Tongue (tissue), 2 donors: ENCODE results near the gene PASK. TPM values are rescaled to one million over a fixed set of nuclear protein-coding genes. Genes with fewer than 3 reads are reported as not detected.
"Not testable (repeated sequence)": the region's sequence is repeated elsewhere in the genome, so short reads cannot be mapped to it uniquely, and the experiment has no call there.

ENCODE experiments used
- DNase-seq: peaks from one replicate; pipeline ENCODE4 v3.0.0-alpha.2; 2015
- total RNA-seq: library from RNA; depleted of rRNA; stranded (reverse); fragments of >200 nt; gene quantifications from one replicate; pipeline ENCODE4 v1.2.3, GENCODE V29; 2014

Gene PASK
- total RNA-seq, 1 donor from 2014 or later = 5.0 TPM

- DNase-seq = no peak
Observed at GRCh38 chr2:241103176-241103595, 46.1 kb downstream of the PASK start.

GRCh38 chr2:241102239-241102803, 47.0 kb downstream of the PASK start, which contains the start of gene MTERF4:
TSS of gene MTERF4 (minus strand) at chr2:241102287. CDS start at chr2:241102273, 14 bp downstream.
- peak; percentile 94 for DNase-seq

- no peak for DNase-seq
Observed at GRCh38 chr2:241099246-241099645, 50.0 kb downstream of the PASK start.

GRCh38 chr2:241096979-241097378, 52.3 kb downstream of the PASK start:
- DNase-seq = no peak

GRCh38 chr2:241095594-241096290, 53.5 kb downstream of the PASK start:
- no peak for DNase-seq

- no peak for DNase-seq
Observed at GRCh38 chr2:241094924-241095420, 54.3 kb downstream of the PASK start.

GRCh38 chr2:241094172-241094571, 55.1 kb downstream of the PASK start:
- DNase-seq = no peak

GRCh38 chr2:241093133-241093781, 56.0 kb downstream of the PASK start:
- DNase-seq = not testable (repeated sequence)

GRCh38 chr2:241092677-241093076, 56.6 kb downstream of the PASK start:
- DNase-seq = no peak

- DNase-seq = no peak
Observed at GRCh38 chr2:241091734-241092445, 57.4 kb downstream of the PASK start.

GRCh38 chr2:241091201-241091600, 58.1 kb downstream of the PASK start:
- DNase-seq = no peak

- DNase-seq = no peak
Observed at GRCh38 chr2:241088791-241089732, 60.2 kb downstream of the PASK start.

- DNase-seq = no peak
Observed at GRCh38 chr2:241088376-241088775, 60.9 kb downstream of the PASK start.

GRCh38 chr2:241087420-241088268, 61.6 kb downstream of the PASK start:
- DNase-seq = no peak

- no peak for DNase-seq
Observed at GRCh38 chr2:241084856-241085444, 64.3 kb downstream of the PASK start.

- DNase-seq = no peak
Observed at GRCh38 chr2:241083091-241083415, 66.2 kb downstream of the PASK start.

GRCh38 chr2:241082341-241083090, 66.8 kb downstream of the PASK start:
- DNase-seq = no peak

GRCh38 chr2:241081643-241082340, 67.5 kb downstream of the PASK start:
- DNase-seq = no peak

GRCh38 chr2:241081190-241081642, 68.1 kb downstream of the PASK start:
- no peak for DNase-seq
